Measurements from ENCODE around the gene TCP11L2.

The TCP11L2 gene

GRCh38 chr12:106287364-106287763 is 15.2 kb upstream of the TCP11L2 start:
- Histone ChIP-seq H3K4me2 (ENCODE audit: low read length) (no peak overlapping the region), H3K27ac (no peak overlapping the region), H3K4me1 (no peaks in the 10 kb centered on the region), H3K79me2 (no peaks in the 10 kb centered on the region), H3K9ac (no peak overlapping the region), H3K9me3 (ENCODE audit: control insufficient read depth, low read length) (no peaks in the 10 kb centered on the region), H3K36me3 (ENCODE audit: control insufficient read depth, insufficient read depth, low read length) (no peaks in the 10 kb centered on the region), H3K27me3 (ENCODE audit: control insufficient read depth, insufficient read depth, low read length) (no peaks in the 10 kb centered on the region), H3K4me3 (ENCODE audit: low read depth, low read length) (no peak overlapping the region), H2AFZ (no peak overlapping the region)
- TF ChIP-seq, protein P1, sequence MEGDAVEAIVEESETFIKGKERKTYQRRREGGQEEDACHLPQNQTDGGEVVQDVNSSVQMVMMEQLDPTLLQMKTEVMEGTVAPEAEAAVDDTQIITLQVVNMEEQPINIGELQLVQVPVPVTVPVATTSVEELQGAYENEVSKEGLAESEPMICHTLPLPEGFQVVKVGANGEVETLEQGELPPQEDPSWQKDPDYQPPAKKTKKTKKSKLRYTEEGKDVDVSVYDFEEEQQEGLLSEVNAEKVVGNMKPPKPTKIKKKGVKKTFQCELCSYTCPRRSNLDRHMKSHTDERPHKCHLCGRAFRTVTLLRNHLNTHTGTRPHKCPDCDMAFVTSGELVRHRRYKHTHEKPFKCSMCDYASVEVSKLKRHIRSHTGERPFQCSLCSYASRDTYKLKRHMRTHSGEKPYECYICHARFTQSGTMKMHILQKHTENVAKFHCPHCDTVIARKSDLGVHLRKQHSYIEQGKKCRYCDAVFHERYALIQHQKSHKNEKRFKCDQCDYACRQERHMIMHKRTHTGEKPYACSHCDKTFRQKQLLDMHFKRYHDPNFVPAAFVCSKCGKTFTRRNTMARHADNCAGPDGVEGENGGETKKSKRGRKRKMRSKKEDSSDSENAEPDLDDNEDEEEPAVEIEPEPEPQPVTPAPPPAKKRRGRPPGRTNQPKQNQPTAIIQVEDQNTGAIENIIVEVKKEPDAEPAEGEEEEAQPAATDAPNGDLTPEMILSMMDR (IDR thresholded peaks at IDR 0.05), result no peak

GRCh38 chr12:106288101-106288493 is 14.4 kb upstream of the TCP11L2 start:
- Histone ChIP-seq H3K27me3 (ENCODE audit: control insufficient read depth, insufficient read depth, low read length) (no peaks in the 10 kb centered on the region), H3K27ac (no peak overlapping the region), H2AFZ (no peak overlapping the region), H3K4me1 (no peaks in the 10 kb centered on the region), H3K9me3 (ENCODE audit: control insufficient read depth, low read length) (no peaks in the 10 kb centered on the region), H3K4me3 (ENCODE audit: low read depth, low read length) (no peak overlapping the region), H3K36me3 (ENCODE audit: control insufficient read depth, insufficient read depth, low read length) (no peaks in the 10 kb centered on the region), H3K79me2 (no peaks in the 10 kb centered on the region), H3K9ac (no peak overlapping the region), H3K4me2 (ENCODE audit: low read length) (no peak overlapping the region)
- TF ChIP-seq, protein P1 (IDR thresholded peaks at IDR 0.05), result no peak

DNA sequence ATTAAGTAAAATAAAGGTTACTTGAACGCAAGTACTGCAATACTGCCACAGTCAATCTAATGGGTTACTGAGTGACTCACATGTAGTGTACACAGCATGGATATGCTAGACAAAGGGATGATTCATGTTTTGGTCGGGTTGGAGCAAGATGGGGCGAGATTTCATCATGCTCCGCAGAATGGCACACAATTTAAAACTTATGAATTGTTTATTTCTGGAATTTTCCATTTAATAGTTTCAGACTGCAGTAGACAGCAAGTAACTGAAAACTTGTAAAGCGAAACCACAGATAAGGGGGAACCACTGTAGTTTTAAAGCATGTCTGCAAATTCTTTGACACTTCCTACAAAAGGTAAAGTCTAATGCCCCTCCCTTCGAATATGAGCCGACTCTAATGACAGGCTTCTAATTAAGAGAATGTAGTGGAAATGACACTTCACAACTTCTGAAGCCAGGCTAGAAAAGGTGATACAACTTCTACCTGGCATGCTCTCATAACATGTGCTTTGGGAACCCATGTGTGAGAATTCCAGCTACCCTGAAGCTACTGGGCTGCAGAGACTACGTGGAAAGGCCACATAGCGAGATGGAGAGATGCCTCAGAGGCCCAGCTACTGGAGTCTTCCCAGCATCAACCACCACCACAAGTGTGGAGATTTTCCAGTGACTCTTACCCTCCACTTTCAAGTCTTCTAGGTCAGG is 13.9 kb upstream of the TCP11L2 start:
- TF ChIP-seq, protein P1 (IDR thresholded peaks at IDR 0.05), result no peak
- no peak overlapping the region for H3K27ac ChIP-seq
- no peak overlapping the region for H2AFZ ChIP-seq
- H3K27me3 ChIP-seq (ENCODE audit: control insufficient read depth, insufficient read depth, low read length), result no peaks in the 10 kb centered on the region
- no peak overlapping the region for H3K4me3 ChIP-seq (ENCODE audit: low read depth, low read length)
- no peak overlapping the region for H3K4me2 ChIP-seq (ENCODE audit: low read length)
- H3K36me3 ChIP-seq (ENCODE audit: control insufficient read depth, insufficient read depth, low read length), result no peaks in the 10 kb centered on the region
- H3K79me2 ChIP-seq, result no peaks in the 10 kb centered on the region
- H3K4me1 ChIP-seq, result no peaks in the 10 kb centered on the region
- no peaks in the 10 kb centered on the region for H3K9me3 ChIP-seq (ENCODE audit: control insufficient read depth, low read length)
- no peak overlapping the region for H3K9ac ChIP-seq

DNA sequence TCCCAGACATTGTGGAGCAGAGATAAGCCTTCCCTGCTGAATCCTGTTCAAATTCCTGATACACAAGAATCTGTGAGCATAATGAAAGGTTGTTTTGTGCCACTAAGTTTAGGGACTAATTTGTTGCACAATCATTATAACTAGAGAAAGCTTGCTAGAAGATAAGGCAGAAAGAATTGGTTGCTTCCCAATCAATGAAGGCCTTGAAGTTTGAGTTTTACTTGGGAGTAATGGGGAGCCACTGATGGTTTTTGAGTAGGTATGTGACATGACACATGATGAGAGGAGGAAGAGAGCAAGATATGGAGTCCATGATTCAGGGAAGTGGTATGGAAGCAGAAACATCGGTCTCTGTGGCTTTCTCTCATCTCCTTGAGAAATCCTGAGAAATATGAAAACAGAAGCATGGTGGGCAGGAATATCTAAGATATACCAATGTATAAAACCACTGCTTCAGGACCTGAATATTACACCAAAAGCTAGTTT is 13.3 kb upstream of the TCP11L2 start:
- Histone ChIP-seq H3K27ac (no peak overlapping the region), H2AFZ (no peak overlapping the region), H3K9me3 (ENCODE audit: control insufficient read depth, low read length) (no peaks in the 10 kb centered on the region), H3K27me3 (ENCODE audit: control insufficient read depth, insufficient read depth, low read length) (no peaks in the 10 kb centered on the region), H3K4me3 (ENCODE audit: low read depth, low read length) (no peak overlapping the region), H3K4me2 (ENCODE audit: low read length) (no peak overlapping the region), H3K9ac (no peak overlapping the region), H3K36me3 (ENCODE audit: control insufficient read depth, insufficient read depth, low read length) (no peaks in the 10 kb centered on the region), H3K79me2 (no peaks in the 10 kb centered on the region), H3K4me1 (no peaks in the 10 kb centered on the region)
- TF ChIP-seq, protein P1 (IDR thresholded peaks at IDR 0.05), result no peak

GRCh38 chr12:106290666-106291065 is 11.9 kb upstream of the TCP11L2 start:
- H3K9me3 ChIP-seq (ENCODE audit: control insufficient read depth, low read length), result no peaks in the 10 kb centered on the region

More at GRCh38 chr12:106290666-106291065, 11.9 kb upstream of the TCP11L2 start:
- Histone ChIP-seq H3K4me3 (ENCODE audit: low read depth, low read length) (no peak overlapping the region), H3K9ac (no peak overlapping the region), H3K79me2 (no peaks in the 10 kb centered on the region), H3K27me3 (ENCODE audit: control insufficient read depth, insufficient read depth, low read length) (no peaks in the 10 kb centered on the region), H3K4me1 (no peaks in the 10 kb centered on the region), H3K4me2 (ENCODE audit: low read length) (no peak overlapping the region), H2AFZ (no peak overlapping the region), H3K27ac (no peak overlapping the region), H3K36me3 (ENCODE audit: control insufficient read depth, insufficient read depth, low read length) (no peaks in the 10 kb centered on the region)
- TF ChIP-seq, protein P1 (IDR thresholded peaks at IDR 0.05), result no peak

All from parathyroid adenoma (tissue), 2 donors.